Stimulated activated CD8-positive, alpha-beta memory T cell treated with anti-CD3 and anti-CD28 coated beads, Interleukin-7, amount 100 ng/mL, for 24 hours (primary cell): Measurements from ENCODE around the gene LTBP3.

Experiments
- DNase-seq: peaks from one replicate; pipeline ENCODE4 v3.0.0-alpha.2; 2020; ENCODE audit warnings: low read depth

The LTBP3 gene

DNA sequence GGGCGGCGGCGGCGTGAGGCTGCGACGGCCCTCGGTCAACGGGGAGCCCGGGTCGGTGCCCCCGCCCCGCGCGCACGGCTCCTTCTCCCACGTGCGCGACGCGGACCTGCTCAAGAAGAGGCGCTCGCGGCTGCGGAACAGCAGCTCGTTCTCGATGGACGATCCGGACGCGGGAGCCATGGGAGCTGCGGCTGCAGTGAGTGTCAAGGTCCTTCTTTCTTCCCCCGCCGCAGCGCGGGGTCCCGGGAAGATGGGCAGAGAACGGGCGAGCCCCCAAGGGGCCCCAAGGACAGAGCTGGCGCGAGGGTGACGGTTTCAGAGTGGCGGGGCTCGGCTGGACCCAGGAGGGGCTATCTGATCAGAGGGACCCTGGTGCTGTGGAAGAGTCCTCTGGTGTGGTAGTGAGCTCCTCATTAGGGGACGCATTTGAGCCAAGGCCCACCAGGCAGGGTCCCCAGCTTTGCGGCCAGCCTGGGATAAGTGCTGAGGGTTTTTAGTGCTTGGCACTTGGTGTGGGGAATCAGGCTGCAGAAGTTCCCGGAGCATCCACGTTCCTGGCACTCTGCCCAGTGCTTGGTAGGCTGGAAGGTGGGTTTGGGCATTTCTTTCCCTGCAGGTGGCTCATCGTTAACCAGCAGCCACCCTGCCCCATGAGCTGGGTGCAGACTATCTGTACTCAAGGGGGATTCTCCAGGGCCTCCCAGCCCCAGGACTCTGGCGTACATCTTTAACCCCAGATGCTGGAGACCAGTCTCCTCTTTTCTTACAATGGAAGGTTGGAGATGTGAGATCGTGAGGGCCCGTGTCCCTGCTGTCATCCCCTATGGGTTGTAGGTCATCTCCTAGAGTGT, 27.5 kb upstream of the LTBP3 start:
- DNase-seq = no peak

DNA sequence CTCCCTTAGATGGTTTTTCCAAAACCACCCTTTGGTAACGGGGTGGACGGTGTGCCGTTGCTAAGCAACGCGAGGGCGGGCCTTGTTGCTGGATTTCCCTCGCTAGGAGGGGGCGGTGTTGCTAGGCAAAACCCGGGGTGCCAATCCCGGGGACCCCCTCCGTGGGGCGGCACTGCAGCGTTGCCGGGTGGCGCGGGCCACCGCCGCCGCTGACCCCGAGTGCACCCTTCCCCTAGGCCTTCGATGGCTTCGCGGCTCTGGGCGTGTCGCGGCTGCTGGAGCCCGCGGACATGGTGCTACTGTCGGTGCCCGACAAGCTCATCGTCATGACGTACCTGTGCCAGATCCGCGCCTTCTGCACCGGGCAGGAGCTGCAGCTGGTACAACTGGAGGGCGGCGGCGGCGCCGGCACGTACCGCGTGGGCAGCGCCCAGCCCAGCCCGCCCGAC, 26.6 kb upstream of the LTBP3 start:
- DNase-seq = no peak

DNA sequence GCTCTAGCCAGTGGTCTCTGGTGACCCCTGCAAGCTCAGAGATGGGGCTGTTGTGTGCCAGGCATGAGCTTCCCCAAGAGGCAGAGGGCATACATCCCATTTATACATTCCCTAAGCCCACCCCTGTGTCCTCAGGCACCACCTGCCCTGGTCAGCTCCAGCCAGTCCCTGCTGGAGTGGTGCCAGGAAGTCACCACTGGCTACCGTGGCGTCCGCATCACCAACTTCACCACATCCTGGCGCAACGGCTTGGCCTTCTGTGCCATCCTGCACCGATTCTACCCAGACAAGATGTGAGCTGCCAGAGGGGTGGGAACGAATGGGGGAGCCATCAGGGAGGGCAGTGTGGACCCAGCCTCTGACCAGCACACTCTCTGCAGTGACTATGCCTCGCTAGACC, 25.9 kb upstream of the LTBP3 start:
- no peak for DNase-seq

DNA sequence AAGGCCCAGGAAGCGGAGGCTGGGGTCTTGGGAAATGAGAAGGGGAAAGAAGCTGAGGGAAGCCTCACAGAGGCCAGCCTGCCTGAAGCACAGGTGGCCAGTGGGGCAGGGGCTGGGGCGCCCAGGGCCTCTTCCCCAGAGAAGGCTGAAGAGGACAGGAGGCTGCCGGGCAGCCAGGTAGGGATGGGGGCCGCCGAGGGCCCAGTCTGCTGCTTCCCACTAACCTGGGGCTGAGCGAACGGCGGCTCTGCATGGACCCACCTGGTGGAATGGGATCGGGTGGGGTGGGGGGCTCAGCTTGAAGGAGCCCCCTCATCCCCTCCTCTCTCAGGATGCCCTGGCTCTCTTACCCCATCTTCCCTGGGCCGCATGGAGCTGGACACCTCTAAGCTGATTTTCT, 25.4 kb upstream of the LTBP3 start:
- DNase-seq = no peak

DNA sequence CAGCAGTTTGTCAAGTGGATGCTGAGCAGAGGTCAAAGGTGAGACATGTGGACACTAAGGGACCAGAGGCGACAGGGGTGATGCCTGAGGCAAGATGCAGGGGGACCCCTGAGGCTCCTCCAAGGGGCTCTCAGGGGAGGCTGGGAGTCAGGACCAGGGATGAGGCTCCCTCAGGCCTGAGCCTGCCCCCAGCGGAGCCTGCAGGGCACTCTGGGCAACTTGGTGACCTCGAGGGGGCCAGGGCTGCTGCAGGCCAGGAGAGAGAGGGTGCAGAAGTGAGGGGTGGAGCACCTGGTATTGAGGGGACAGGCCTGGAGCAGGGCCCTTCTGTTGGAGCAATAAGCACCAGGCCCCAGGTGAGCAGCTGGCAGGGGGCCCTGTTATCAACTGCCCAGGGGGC, 23.8 kb upstream of the LTBP3 start:
- DNase-seq = no peak

DNA sequence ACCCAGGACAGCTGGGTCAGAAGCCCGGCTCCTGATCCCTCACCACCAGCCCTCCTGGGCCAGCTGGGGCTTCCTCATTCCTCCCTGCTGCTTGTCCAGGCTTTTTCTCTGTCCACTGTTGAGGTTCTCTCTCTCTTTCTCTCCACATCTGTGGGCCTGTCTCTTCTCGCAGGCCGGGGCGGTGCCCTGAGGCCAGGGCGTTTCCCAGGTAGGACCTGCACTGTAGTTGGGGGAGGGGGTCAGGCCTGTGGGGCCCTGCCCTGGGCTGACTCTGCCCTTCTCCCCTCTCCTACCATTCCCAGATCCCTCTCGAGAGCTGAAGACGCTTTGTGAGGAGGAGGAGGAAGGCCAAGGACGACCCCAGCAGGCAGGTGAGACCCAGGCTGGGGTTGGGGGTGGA, 22.6 kb upstream of the LTBP3 start:
- DNase-seq = no peak

DNA sequence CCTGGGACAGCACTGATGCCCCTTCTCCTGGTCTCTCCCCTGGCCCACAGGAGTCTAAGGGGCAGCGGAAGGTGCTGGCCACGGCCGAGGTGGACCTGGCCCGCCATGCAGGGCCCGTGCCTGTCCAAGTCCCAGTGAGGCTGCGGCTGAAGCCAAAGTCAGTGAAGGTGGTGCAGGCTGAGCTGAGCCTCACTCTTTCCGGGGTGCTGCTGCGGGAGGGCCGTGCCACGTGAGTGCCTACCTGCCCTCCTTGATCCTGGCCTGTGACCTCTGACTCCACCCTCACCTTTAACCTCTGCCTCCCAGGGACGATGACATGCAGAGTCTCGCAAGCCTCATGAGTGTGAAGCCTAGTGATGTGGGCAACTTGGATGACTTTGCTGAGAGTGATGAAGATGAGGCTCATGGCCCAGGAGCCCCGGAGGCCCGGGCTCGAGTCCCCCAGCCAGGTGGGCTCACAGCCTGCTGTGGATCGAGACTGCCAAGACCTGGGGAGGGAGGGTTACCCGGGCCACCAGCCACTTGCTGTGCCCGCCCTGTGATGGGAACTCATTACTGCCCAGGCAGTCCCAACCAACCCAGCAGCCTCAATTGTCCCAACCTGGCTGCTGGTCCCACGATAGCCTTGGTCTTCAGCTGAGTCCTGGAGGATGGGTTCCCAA, 22.0 kb upstream of the LTBP3 start:
- no peak for DNase-seq

DNA sequence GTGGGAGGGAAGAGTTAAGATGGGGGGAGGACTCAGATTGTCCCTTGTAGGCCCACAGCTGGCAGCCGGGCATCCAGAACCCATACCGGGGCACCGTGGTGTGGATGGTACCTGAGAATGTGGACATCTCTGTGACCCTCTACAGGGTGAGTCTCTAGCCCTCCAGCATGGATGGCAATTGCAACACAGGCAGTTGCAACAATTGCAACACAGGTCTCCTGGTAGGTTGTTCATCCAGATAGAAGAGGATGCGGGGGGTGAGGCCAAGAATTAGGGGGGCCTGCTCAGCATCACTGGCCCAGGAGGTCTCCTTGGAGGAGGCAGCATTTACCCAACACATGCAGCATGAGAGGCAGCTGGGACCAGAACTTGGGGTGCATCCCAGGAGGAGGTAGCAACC, 21.1 kb upstream of the LTBP3 start:
- DNase-seq = no peak

DNA sequence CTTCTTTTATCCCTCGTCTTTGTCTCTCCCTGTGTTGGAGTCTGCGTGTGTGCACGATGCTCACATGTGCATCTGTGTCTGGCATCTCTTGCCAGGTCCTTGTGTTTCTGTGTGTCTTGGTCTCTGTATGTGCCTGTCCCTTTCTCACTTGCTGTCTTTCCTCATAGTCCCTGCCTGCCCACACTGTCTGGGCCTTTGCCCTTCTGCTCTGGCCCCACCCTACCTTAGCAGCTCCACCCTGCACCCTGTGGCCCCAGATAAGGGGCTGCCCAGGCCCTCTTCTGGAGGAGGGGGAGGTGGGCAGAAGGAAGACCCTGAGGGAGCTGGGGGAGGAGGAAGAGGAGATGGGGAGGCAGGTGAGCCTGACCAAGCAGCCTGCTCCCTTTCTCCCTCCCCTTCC, 20.5 kb upstream of the LTBP3 start:
- DNase-seq = no peak

DNA sequence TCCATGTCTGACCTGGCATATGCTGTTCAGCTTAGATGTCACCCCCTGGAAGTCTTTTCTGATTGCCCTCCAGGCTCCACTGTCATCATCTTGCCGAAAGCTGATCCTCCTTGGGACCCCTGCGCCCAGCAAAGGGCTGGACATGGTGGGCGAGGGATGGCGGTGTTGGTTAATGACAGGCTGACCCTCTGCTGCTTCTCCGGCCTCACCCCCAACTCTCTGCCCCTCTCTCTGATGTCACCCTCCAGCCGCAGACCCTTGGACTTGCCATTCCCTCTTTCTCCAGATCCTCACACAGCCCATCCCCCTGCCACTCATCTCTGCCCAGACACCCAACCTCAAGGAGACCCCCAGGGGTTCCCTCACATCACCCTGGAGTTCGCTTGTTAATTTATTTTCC, 20.0 kb upstream of the LTBP3 start:
- no peak for DNase-seq

DNA sequence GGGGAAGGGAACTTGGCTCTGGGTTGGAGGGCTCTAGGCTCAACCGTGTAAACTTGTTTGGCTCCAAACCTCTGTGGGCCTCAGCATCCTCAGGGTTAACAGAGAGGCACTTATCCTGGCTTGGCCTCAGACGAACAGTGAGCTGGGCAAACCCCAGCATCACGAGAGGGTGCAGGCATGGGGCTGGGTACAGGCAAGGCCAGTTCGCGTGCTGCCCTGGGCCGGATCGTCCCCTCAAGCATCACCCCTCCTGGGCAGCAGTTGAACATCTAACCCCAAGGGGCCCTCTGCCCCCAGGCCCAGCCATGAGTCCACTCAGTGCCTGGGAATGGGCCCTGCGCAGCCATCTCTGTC, 19.6 kb upstream of the LTBP3 start:
- DNase-seq = no peak

DNA sequence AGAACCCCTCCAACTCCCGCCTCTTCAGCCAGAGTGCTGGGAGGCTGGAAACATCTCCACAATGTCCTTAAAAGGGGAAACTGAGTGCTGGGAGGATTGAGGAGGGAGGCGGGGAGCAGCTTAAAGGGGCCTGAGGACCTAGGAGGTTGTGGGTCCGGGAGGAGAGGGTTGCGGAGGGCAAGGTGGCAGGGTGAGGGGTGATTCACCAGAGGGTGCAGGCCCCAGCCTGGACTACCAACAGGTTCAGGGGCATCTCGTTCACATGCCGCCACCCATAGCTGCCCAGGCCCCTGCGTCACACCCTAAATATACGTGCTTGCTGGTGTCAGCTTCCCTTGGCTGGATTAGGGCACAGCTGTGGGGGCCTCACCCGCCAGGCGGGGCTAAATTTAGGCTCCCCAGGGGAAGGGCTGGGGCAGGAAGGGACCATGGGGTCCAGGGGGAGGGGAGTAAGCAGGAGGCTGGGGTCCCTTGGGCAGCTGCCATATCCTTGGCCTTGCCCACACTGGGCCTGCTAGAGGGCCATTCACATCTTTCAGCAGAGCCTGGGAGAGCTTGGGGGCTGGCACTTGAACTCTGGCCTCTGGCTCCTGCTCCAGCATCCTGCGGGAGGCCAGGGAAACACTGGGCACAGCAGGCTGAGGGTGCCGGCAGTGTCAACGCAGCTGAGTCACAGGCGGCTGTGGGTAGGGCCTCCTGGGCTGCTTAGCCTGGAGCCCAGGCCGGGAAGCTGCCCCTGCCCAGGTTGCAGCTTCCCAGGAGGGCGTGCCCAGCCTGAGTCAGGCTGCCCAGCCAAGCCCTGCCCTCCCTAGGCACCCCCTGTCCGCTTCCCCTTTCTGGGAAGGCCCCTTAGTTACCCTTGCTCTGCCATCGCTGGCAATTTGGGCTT, 19.0 kb upstream of the LTBP3 start:
- no peak for DNase-seq

DNA sequence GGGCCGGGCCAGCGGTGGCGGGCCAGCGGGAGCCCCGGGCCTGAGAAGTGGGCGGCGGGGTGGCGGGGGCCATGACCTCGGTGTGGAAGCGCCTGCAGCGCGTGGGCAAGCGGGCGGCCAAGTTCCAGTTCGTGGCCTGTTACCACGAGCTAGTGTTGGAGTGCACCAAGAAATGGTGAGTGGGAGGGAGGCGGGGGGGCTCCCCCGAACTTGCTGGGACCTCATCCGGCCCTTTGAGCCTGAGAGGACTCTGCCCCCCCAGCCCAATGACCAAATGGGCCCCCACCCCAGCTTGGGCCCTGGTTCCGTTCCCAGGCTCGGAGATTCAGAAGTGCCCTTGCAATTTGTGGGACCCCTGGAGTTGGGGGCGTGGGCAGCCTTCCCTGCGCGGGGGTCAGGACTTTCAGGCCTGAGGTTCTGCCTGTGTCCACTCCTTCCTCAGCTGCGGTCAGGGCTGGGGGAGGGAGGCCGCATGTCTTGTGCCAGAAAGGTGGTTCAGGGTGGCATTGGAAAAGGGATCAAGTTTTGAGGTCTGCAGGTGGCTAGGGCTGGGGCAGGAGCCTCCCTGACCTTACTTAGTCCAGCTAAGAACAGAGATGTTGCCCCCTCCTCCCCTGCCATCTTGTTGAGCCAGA, 18.2 kb upstream of the LTBP3 start:
- no peak for DNase-seq

DNA sequence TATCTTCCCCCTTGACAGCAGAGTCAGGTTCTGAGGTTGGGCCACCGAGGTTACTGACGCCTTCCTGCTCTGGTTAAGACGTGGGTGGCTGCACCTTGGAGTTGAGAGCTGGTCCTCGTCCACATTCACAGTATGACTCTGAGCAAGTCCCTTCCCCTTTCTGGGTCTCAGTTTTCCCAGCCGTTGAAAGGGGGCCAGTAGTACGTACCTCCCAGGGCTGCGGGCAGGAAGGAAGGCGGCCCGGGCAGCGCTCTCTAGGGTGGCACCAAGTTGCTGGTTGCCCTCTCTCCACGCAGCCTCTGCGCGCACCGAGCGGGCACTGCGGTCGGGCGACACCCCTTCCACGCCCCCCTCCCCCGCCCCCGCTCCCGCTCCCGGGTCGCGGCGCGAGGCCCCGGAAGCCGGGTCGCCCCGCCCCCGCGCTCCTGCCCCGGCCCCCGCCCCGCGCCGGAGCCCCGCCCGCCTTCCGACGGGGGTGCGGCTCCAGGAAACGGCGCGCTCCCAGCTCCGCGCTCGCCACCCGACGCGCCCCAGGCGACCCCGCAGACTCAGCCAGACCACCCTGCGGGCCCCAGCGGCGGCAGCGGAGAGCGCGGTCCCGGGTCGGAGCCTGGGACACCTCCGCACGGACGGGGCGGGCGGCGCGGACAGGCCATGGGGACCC, 17.5 kb upstream of the LTBP3 start, which contains the start of gene EHBP1L1:
Gene EHBP1L1 (plus strand): TSS at position 486 of the 664 bp plus-strand sequence. CDS start 250 bp downstream, outside the sequence.
- DNase-seq = no peak

DNA sequence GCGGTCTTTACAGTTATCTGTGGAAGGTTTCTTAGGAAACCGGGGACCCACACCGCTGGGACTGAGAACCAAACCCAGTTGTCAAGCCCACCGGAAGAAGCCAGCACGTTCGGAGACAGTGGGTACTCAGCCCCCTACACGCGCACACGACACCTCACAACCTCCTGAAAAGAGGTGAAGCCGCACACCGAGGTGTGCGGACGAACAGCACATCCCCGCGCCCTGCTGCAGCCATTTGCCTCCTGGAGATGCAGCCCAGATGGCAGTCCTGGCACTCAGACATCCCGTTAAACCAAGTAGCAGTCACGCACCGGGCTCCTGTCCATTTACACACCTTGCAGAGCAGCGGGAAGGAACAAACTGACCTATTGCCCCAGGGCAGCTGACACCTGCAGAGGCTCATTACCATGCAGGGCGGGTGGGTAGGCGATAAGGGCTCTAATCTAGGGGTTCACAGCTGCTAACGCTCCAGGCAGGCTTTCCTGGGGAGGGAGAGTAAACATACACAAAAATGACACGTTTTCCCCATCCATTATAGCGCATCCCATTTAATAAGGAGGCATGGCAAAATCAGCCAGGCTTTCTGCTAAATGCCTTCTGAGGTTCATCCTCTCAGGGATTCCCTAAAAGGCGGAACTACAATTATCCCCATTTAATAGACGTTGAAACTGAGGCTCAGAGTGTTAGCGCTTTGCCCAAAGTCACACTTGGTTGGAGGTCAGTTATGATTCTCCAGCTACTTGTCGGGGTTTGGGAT, 16.8 kb upstream of the LTBP3 start:
- no peak for DNase-seq

DNA sequence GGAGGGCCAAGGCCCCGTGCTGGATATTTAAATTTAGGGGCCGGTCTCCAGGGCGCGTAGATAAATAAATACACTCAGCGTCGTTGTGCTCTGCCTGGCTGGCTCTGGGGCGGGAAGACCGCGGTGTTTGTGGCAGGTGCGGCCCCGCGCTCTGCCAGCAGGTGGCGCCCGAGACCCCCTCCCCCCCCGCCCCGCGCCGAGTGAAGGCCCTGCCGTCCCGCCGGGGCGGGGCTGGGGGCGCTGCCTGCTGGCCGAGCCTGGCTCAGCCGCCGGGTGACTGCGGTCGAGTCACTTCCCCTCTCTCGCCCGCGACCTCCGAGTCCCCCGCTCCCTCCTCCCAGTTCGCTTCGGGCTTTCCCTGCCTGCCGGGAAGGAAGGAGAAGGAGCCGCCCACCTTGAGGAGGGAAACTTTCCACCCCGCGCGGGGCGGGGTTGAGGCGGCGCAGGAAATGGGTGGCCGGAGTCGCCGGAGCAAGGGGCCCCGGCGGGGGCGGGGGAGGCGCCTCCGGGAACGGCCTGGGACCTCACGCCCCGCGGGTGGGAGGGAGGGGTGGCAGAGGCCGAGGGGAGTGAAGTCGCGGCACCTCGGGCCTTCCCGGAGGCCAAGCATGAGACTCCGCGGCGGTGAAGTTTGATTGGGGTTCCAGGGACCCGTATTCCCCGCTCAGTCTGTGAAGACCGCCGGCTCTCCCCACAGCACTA, 16.1 kb upstream of the LTBP3 start:
- DNase-seq = peak; percentile 66

DNA sequence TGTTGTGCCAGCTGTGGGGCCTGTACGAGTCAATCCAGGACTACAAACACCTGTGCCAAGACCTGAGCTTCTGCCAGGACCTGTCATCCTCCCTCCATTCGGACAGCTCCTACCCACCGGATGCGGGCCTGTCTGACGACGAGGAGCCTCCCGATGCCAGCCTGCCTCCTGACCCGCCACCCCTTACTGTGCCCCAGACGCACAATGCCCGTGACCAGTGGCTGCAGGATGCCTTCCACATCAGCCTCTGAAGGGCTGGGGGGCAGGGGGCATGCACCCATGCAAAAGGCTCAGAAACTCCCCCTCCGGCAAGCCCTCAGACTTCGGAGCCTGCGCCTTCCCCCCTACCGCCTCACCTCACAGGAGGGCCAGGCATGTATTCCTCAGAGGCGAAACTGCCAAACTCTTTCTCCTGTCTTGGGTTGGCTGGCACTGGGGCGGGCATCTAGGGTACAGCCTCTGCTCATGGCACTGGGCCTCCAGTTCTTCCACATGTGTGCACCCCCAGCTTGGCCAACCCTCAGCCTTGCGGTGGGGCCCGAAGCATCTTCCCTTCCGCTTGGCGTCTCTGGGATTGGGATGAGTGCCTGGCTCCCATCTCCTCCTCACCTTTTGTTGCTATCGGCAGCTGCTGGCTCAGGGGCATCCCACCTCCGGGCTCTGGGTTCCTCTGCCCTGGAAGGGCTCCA, 15.4 kb upstream of the LTBP3 start:
- no peak for DNase-seq

DNA sequence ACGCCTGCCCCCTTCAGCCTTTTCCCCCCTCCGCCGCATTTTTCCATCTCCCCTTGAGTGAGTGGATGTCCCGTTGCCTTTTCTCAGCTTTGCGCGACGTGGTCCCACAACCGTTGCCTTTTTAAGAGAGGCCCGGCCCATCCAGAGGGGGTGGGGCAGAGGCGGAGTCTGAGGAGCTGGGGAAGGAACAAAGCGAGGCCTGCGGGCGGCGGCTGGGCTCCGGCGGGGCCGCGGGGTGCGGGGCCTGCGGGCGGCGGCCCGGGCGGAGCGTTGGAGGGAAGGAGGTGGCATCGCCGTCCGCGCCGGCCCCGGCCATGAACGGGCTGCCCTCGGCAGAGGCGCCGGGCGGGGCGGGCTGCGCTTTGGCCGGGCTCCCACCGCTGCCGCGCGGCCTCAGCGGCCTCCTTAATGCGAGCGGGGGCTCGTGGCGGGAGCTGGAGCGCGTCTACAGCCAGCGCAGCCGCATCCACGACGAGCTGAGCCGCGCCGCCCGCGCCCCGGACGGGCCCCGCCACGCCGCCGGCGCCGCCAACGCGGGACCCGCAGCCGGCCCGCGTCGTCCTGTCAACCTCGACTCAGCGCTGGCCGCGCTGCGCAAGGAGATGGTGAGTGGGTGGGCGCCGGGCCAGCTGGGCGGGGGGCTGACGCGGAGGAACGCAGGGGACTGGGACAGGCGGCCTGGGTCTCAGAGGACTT, 14.3 kb upstream of the LTBP3 start, which contains the start of gene FAM89B:
Gene FAM89B (plus strand): TSS at position 183 of the 696 bp plus-strand sequence. CDS start 132 bp downstream, at position 315.
- DNase-seq = peak; percentile 75

DNA sequence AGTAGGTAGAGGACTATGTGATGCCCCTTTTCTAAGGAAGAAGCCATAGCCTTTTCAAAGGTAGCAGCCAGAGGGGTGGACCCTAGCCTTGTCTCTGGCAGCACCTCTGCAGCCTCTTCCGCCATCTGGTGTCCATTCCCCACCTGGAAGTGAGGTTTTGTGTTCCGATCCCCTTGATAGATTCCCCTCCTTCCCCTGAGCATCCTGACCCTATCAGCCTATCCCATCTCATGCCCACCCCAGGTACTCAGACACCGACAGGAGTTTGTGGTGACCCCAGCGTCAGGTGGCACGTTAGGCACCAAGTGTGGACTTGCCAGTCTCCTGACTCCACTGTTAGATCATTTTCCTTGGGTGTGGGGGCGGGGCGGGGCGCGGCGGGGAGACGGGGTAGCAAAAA, 13.8 kb upstream of the LTBP3 start:
- no peak for DNase-seq
